Esophagus squamous epithelium (tissue), 5 donors: ENCODE data around the gene FAAP20. TPM values are rescaled to one million over a fixed set of nuclear protein-coding genes. Genes with fewer than 3 reads are reported as not detected.

Experiments
- DNase-seq: peaks from one replicate; lab custom pipeline; 2025; lab: John Stamatoyannopoulos, UW
- H3K27ac ChIP-seq, 4 donors: fragments of 200-600 bp; sonication (generic); one replicate each; pipeline ENCODE4 v1.5.1; 2016 to 2019; ENCODE audit warnings: mild to moderate bottlenecking in 1 of 4
- H3K27me3 ChIP-seq, 4 donors: fragments of 200-600 bp; sonication (generic); 1 replicate in 3 of 4; 2 replicates in 1 of 4; pipeline versions ENCODE4 v1.5.1 to v1.6.0; 2017 to 2021; ENCODE audit warnings: antibody characterized with exemption in 1 of 4
- H3K36me3 ChIP-seq, 3 donors: fragments of 200-600 bp; sonication (generic); one replicate each; pipeline ENCODE4 v1.5.1; 2016 to 2019
- H3K4me1 ChIP-seq, 3 donors: fragments of 200-600 bp; sonication (generic); one replicate each; pipeline ENCODE4 v1.5.1; 2017 to 2019
- H3K4me3 ChIP-seq, 4 donors: fragments of 200-600 bp; sonication (generic); 1 replicate in 3 of 4; 2 replicates in 1 of 4; pipeline ENCODE4 v1.5.1; 2016 to 2019; ENCODE audit warnings: mild to moderate bottlenecking in 2 of 4, moderate library complexity in 1 of 4
- H3K9me3 ChIP-seq, 3 donors: fragments of 200-600 bp; sonication (generic); one replicate each; pipeline ENCODE4 v1.5.1; 2016 to 2019
- CTCF ChIP-seq, 6 experiments: fragments of 450-650 bp in 4 of 6; fragments of 200-600 bp in 2 of 6; sonication (generic) in 2 of 6; IDR thresholded peaks; one replicate each; pipeline ENCODE4 v1.5.1; 2016 to 2019; ENCODE audit warnings: antibody characterized with exemption in 6 of 6, mild to moderate bottlenecking in 4 of 6, moderate library complexity in 4 of 6
- POLR2A ChIP-seq, 4 donors: fragments of 450-650 bp; IDR thresholded peaks; one replicate each; pipeline ENCODE4 v1.6.1; 2017; ENCODE audit warnings: antibody characterized with exemption in 4 of 4, mild to moderate bottlenecking in 4 of 4, moderate library complexity in 3 of 4
- WGBS, 2 donors: methylation state at CpG; one replicate each; pipeline ENCODE4 v1.1.5; 2018; 5-methylcytosine and 5-hydroxymethylcytosine counted together
- intact Hi-C: fragments of 100-400 bp; cut with DNase I; formaldehyde crosslinking; loops from one replicate; pipeline ENCODE4 v1.15.0; 2022
- total RNA-seq, 4 donors: library from RNA; depleted of rRNA; stranded (reverse); fragments of >200 nt; gene quantifications; one replicate each; pipeline ENCODE4 v1.1.0, GENCODE V29; 2016
- donor health status: DM: yes; HTN: yes; CAD: no.

Gene FAAP20
- total RNA-seq, 4 donors from 2014 or later: 8.6 to 22.5 (median 18.1) TPM

GRCh38 chr1:2186901-2187300 lies 7.7 kb downstream of the FAAP20 start:
- intact Hi-C loops: no loop called here
- no peaks in the 10 kb centered on the region for H3K27me3 ChIP-seq
- WGBS, 2 donors: 86 to 92% methylated on average over 9 of the region's 9 CpGs
- no peak for DNase-seq
- peaks cover 21 to 50% (median 21%) of the 10 kb centered on the region in 3 donors for H3K4me1 ChIP-seq
- H3K27ac ChIP-seq: peak overlapping the region in 1 of 4 donors; percentile 25
- H3K9me3 ChIP-seq: no peaks in the 10 kb centered on the region
- peaks cover 0 to 33% (median 8%) of the 10 kb centered on the region in 3 donors for H3K36me3 ChIP-seq
- no peak overlapping the region for H3K4me3 ChIP-seq
- TF ChIP-seq POLR2A (IDR thresholded peaks at IDR 0.05) (no peak), CTCF (IDR thresholded peaks at IDR 0.05) (no peak)

GRCh38 chr1:2185880-2186855 lies 8.4 kb downstream of the FAAP20 start:
- TF ChIP-seq CTCF (IDR thresholded peaks at IDR 0.05) (no peak), POLR2A (IDR thresholded peaks at IDR 0.05) (no peak)
- DNase-seq: no peak
- WGBS, 2 donors: 67 to 78% methylated on average over 4 of the region's 38 CpGs

GRCh38 chr1:2184934-2185333 lies 9.6 kb downstream of the FAAP20 start:
- no peaks in the 10 kb centered on the region for H3K27me3 ChIP-seq
- TF ChIP-seq POLR2A (IDR thresholded peaks at IDR 0.05) (no peak), CTCF (IDR thresholded peaks at IDR 0.05) (no peak)
- no peak overlapping the region for H3K27ac ChIP-seq
- intact Hi-C loops: no loop called here
- 89 to 93% methylated on average over 7 to 14 of the region's 33 CpGs for WGBS, 2 donors
- H3K9me3 ChIP-seq: no peaks in the 10 kb centered on the region
- peaks cover 2 to 31% (median 4%) of the 10 kb centered on the region in 3 donors for H3K4me1 ChIP-seq
- DNase-seq: no peak
- peaks cover 0 to 41% (median 8%) of the 10 kb centered on the region in 3 donors for H3K36me3 ChIP-seq
- H3K4me3 ChIP-seq: no peak overlapping the region

More at GRCh38 chr1:2185880-2186855, 8.4 kb downstream of the FAAP20 start:
- no peaks in the 10 kb centered on the region for H3K9me3 ChIP-seq
- peaks cover 0 to 29% (median 8%) of the 10 kb centered on the region in 3 donors for H3K36me3 ChIP-seq
- H3K27ac ChIP-seq: no peak overlapping the region
- intact Hi-C loops: no loop called here
- peaks cover 14 to 43% (median 17%) of the 10 kb centered on the region in 3 donors for H3K4me1 ChIP-seq
- no peaks in the 10 kb centered on the region for H3K27me3 ChIP-seq
- H3K4me3 ChIP-seq: no peak overlapping the region

GRCh38 chr1:2184531-2184930 lies 10.0 kb downstream of the FAAP20 start:
- TF ChIP-seq POLR2A (IDR thresholded peaks at IDR 0.05) (no peak), CTCF (IDR thresholded peaks at IDR 0.05) (no peak)
- intact Hi-C loops: no loop called here
- peaks cover 0 to 26% (median under 1%) of the 10 kb centered on the region in 3 donors for H3K4me1 ChIP-seq
- no peaks in the 10 kb centered on the region for H3K9me3 ChIP-seq
- no peaks in the 10 kb centered on the region for H3K27me3 ChIP-seq
- DNase-seq: no peak
- no peak overlapping the region for H3K27ac ChIP-seq
- H3K4me3 ChIP-seq: no peak overlapping the region
- WGBS, 2 donors: 87 to 96% methylated on average over 8 to 13 of the region's 18 CpGs
- H3K36me3 ChIP-seq: peaks cover 0 to 43% (median 8%) of the 10 kb centered on the region in 3 donors

GRCh38 chr1:2183937-2184334 lies 10.6 kb downstream of the FAAP20 start:
- WGBS, 2 donors: 74 to 91% methylated on average over 7 to 13 of the region's 15 CpGs

More at GRCh38 chr1:2183937-2184334, 10.6 kb downstream of the FAAP20 start:
- intact Hi-C loops: no loop called here
- DNase-seq: no peak
- TF ChIP-seq POLR2A (IDR thresholded peaks at IDR 0.05): no peak
- TF ChIP-seq CTCF (IDR thresholded peaks at IDR 0.05): no peak
- Histone ChIP-seq H3K36me3 (peaks cover 0 to 46% (median 8%) of the 10 kb centered on the region in 3 donors), H3K27me3 (no peaks in the 10 kb centered on the region), H3K4me3 (no peak overlapping the region), H3K9me3 (no peaks in the 10 kb centered on the region), H3K4me1 (peaks cover 0 to 22% (median 0%) of the 10 kb centered on the region in 3 donors), H3K27ac (no peak overlapping the region)
